ENCODE measurements around the gene SLC26A2.

DNA sequence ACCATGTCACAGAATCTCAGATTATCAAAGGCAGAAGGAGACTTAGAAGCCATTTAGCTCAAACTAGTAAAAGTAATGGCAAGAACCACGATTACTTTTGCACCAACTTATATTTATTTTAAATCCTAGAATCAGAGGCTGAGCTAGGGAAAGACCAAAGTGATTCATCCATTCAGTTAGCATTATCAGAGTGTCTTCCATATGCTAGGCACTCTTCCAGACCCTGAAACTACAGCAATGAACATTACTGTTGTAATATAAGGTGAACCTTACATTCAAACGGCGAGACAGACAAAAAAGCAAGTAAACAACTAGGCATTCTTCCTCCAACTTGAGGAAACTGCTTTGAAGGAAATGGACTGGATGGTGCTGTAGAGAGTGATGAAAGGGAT lies 23.9 kb upstream of the SLC26A2 start:
- TF ChIP-seq POLR2A (IDR thresholded peaks at IDR 0.05) = no peak
- TF ChIP-seq, protein P1, sequence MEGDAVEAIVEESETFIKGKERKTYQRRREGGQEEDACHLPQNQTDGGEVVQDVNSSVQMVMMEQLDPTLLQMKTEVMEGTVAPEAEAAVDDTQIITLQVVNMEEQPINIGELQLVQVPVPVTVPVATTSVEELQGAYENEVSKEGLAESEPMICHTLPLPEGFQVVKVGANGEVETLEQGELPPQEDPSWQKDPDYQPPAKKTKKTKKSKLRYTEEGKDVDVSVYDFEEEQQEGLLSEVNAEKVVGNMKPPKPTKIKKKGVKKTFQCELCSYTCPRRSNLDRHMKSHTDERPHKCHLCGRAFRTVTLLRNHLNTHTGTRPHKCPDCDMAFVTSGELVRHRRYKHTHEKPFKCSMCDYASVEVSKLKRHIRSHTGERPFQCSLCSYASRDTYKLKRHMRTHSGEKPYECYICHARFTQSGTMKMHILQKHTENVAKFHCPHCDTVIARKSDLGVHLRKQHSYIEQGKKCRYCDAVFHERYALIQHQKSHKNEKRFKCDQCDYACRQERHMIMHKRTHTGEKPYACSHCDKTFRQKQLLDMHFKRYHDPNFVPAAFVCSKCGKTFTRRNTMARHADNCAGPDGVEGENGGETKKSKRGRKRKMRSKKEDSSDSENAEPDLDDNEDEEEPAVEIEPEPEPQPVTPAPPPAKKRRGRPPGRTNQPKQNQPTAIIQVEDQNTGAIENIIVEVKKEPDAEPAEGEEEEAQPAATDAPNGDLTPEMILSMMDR (IDR thresholded peaks at IDR 0.05 in 4 of 5, conservative IDR thresholded peaks at IDR 0.05 in 1 of 5) = no peak
